HG03175 (cell line): ENCODE data around the gene CLDN1.

ENCODE experiments used
- ATAC-seq: cut with Tn5 transposase; IDR thresholded peaks from one replicate; pipeline ENCODE4 v1.9.1; 2021; ENCODE audit warnings: mild to moderate bottlenecking, moderate library complexity; ENCODE audit not compliant: unreplicated experiment

Gene CLDN1, protein sequence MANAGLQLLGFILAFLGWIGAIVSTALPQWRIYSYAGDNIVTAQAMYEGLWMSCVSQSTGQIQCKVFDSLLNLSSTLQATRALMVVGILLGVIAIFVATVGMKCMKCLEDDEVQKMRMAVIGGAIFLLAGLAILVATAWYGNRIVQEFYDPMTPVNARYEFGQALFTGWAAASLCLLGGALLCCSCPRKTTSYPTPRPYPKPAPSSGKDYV

DNA sequence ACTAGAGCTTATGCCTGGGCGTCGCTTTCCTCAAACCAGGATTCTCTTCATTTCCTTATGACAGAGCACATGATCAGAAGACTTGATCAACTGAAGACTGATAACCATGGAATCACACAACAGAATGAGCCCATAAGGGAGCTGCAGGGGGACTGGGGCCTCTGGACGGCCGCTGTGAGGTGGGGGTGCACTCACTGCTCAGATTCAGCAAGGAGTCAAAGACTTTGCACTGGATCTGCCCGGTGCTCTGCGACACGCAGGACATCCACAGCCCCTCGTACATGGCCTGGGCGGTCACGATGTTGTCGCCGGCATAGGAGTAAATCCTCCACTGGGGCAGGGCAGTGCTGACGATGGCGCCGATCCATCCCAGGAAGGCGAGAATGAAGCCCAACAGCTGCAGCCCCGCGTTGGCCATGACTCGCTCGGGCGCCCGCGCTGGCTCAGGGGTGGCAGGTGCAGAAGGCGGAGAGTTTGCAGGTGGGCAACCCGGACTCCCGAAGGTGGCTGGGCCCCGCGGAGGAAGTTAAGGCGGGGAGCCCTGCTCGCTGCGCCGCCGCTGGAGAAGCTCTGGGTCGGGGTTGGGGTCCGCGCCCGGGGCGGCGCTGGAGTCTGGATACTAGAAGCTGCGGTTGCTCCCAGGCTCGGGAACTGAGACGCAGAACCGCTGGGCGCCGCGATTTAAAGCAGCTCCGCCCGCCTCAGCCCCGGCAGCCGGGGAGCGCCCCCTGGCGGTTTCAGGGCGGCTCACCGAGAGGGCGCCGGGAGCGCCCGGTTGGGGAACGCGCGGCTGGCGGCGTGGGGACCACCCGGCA is at the start of gene CLDN1:
TSS of gene CLDN1 (minus strand) at position 658 of the 815 bp plus-strand sequence. CDS start at position 418, 240 bp downstream.
- peak; percentile 85 for ATAC-seq

DNA sequence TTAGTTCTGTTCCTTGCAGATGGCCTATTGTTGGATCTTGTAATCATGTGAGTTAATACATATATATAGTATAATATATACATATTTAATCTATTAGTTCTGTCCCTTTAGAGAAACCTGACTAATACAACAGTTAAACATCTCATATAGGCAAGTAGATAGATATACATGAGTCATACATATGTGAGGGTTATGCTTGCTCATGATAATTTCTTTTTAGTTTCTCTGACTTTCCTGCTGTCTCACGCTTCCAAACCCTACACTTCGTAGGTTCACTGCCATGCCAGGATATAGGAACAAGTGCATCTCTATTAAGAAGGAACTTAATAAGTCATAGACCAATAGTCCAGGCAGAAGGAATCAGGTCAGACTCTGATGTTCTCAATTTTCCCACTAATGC is 48.9 kb upstream of the CLDN1 start:
- ATAC-seq = no peak

DNA sequence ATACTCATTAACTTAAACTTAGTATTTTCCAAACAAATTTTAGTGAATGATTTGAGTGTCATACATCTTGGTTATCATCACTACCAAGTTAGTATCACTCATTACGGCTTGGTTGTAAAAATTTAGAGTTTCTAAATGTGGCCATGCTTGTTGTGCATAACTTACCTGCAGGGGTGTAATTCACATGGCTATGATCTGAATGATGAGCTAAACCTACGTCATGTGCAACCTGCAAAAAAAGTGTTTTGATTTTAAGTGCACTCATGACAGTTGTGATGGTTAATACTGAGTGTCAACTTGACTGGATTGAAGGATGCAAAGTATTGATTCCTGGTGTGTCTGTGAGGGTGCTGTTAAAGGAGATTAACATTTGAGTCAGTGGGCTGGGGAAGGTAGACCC is 48.1 kb upstream of the CLDN1 start:
- no peak for ATAC-seq

DNA sequence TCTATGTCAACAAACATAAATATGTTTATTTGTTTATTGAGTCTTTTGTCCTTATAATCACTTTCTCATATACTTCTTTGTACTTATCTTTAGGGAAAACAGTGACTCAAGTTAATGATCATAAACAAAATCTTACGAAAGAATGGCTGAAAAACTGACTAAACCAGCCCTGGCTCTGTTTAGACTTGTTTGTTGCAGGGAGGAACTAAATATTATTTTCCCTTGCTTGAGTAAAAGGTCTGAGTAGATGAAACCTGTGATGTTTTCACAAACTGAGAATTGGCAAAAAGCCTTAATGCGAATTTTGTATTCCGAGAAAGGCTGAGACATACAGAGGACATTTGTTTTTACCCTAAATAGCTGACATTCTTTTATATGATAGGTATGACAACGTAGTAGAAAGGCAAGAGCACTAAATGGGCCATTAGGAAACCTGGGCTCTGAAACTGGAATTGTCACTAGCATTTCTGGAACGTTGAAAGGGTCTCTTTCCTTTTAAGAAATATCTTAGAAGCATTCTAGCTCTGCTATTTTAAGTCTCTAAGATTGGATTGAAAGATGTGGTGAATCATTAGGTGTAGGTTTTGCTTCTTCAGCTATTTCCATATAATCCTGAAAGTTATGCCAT is 47.5 kb upstream of the CLDN1 start:
- no peak for ATAC-seq

DNA sequence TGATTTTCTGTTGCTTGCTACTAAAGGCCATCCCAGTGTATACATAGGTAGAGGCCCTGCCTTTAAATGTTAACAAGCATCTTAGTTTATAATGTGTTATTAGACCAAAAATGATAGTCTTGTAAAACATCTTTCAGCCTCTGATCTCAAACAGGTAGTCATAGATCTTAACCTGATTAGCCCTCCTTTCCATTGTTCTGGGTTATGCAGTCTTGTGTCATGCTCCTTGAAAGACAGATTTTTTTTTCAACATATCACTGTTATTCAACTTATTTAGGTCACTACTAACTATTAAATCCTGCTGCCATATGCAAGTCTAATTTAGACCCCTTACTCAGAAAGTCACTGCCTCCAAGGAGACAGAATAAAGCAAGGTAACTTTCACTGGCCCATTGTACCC is 46.6 kb upstream of the CLDN1 start:
- ATAC-seq = no peak

DNA sequence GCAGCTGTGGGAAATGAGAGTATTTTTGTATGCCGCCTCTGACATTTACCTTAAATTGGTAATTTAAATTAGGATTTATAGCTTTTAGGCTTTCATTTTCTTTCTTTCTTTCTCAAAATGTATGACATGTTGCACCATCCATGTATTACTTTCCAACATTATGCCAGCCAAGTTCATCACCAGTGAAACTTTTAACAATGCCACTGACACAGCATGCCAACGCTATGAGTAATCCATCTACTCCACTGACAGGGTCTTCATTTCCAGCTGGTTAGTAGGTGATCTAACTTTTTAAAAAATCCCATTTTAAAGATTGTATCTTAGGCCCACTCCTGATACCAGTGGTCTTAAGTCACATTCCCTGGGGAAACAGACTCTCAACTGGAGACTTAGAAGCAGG is 43.9 kb upstream of the CLDN1 start:
- no peak for ATAC-seq

DNA sequence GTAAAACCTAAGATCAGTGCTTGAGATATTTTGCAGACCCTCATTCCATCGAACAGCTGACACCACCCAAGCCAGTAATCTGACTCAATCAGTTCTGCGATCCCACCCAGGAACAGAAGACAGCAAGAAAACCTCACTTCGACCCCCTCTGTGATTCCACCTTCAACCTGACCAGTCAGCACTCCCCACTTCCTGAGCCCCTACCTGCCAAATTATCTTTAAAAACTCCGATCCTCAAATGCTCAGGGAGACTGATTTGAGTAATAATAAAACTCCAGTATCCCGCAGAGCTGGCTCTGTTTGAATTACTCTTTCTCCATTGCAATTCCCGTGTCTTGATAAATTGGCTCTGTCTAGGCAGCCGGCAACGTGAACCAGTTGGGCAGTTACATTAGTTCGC is 40.0 kb upstream of the CLDN1 start:
- ATAC-seq = no peak

DNA sequence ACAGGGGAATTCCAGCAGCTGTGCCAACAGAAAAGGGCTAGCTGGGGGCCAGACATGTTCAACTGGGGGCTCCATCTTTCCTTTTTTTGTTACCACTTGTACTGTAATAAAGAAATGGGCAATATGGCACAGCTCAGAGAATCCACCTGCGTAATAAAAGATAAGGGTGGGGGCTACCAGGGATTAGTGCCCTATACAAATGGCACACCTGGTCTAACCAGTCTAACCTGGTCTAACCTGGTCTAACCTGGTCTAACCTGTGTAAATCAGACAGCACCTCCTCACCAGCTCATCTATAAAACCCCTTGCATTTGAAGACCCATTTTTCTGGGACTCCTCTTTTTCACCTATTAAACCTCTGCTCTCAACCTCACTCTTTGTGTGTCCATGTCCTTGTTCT is 39.5 kb upstream of the CLDN1 start:
- no peak for ATAC-seq

DNA sequence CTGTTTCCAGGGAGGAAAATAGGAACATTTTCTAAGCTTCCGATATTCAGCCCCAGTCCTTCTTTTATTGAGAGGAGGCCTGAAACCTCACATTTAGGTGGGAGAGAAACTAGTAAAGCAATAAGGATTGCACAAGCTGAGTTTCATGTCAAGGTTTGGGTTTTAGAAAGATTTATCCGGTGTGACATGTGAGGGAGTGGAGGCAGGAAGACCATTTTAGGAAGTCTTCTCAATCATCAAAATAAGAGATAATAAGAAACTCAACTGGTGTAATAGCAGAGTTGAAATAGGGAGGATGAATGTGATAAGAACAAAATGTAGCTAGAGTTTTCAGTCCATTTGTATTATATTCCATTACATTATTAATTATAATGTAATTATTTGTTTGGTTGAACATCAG is 38.0 kb upstream of the CLDN1 start:
- no peak for ATAC-seq

DNA sequence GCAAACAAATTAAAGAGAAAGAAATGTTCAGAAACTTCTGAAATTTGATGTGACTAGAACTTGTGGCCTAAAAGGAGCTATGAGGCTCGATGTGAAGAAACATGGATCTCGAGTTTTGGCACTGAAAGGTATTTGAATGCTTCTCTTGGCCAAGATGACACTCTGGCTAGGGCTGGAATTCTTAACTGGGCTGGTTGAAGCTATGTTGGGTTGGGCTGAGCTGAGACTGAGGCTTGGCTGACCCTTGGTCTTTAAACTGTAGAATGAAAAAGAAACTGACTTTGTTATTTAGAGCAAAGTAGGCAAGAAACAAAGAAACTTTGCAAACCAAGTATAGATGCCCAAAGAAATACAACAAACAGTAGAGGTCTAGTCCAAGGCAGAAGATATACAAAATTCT is 37.6 kb upstream of the CLDN1 start:
- ATAC-seq = no peak

DNA sequence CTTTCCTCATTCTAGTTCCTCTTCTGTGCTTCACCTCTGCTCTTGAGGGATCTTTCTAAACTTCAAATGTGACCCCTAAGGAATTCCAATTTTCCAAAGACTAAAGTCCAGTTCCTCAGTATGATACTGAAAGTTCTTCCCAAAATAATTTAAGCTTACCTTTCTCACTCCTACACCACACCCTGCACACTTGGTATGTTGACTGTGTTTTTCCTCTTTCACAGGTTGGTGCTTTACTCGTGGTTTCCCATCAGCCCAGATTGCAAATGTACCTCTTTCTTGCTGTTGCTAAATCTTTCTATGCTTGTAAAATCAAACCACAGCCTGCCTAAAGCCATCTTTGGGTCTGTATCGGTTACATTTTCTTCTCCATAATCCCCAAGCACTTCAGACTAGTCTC is 35.2 kb upstream of the CLDN1 start:
- ATAC-seq = no peak

DNA sequence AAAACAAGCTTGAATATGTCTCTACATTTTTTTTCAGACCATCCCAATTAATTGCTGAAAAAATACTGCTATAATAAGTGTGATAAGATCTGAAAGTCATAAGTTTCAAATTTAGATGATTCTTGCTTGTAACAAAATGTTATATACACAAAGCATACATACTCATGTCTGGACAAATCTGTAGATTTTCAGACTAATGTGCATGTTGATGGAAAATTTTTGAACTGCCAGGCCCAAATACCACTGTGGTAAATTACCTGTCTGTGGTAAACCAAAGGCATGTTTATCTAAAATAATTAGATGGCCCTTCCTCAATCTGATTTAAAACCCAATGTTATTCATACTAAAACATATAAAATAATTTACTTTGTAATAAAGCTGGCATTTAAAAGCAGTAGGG is 34.0 kb upstream of the CLDN1 start:
- no peak for ATAC-seq

DNA sequence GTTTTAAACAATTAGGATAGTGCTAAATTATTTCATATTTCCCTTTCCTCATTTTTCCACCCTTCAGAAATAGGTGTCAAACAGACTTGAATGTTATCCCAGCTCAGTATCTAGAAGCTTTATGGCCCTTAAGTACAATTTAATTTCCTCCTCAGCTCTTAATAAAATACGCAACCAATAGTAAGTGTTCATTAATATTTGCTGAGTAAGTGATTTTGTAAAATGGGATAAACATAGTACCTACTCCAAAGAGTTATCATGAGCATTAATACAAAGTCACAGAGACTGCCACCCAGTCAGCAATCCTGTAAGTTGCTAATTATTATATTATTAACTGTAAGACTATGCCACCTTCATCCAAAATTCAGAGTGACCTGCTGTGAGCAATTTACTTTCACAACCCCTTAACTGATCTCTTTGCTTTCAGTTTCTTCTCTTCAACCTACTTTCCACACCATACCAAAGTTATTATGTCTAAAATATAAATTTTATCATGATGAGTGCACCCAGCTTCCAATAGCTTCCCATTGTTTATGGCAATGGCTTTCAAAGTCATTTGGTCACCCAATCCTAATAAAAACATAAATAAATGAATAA is 30.7 kb upstream of the CLDN1 start:
- ATAC-seq = no peak

DNA sequence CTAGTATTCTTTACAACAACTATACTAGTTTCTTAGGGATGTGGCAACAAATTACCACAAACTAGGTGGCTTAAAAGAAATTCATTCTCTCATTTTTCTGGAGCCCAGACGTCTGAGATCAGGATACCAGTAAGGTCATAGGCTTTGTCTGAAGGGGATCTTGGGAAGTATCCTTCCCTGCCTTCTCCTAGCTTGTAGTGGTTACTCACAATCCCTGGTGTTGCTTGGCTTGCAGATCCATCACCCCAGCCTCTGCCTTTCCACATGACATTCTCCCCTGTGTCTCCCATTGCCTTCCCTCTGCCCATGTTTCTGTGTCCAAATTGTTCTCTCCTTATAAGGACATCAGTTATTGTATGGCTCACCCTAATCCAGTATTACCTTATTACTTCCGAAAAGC is 24.3 kb upstream of the CLDN1 start:
- ATAC-seq = no peak

DNA sequence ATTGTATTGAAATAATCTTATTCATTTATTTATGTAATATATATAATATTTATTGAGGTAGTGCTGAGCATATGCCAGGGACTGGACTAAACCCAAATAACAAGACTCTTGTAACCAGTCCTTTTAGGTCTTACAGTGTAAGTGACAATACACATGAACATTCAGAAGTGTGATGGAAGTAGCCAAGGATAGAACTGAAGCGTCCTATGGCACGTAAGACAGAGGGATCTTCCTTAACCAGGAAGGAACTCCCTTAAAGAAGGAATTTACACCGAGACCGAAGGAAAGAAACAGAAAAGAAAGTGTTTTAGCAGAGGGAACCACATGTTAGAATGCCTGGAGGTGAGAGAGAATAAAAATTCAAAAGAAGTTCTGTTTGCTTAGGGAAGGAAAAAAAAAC is 23.6 kb upstream of the CLDN1 start:
- ATAC-seq = no peak

DNA sequence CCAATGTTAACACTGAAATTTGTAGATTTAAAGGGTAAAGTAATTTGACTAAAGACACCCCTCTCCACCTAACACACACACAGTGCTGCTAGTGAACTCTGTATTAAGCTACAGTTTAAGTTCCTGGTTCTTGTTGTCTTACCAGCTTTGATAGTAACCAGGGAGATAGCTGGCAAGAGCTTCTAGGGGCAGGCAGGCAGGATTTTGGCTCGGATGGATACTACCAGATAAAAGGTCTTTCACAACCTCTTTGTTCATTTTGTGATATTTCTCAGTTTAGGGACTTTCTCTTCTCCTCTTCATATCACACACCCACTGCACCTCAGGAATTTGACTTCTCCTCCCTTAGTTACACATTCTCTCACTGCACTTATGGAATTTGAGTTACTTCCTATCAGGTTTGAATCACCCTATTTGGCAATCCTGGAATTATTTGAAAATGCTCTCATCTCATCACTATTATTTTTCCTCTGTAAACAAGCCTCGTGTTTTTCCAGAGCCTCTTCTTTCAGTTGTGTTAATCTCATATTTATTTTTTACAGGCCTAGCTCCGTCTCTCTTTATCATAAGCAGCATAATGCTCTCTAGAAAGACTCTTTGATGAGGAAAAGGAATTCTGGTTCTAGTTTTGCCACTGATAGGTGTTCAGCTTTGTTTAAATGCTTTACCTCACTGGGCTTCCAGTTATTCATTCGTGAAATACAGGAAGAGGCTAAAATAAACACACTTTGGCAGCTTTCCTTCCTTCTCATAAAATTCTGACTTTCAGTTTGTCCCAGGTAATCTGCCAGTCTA is 23.0 kb upstream of the CLDN1 start:
- ATAC-seq = no peak

DNA sequence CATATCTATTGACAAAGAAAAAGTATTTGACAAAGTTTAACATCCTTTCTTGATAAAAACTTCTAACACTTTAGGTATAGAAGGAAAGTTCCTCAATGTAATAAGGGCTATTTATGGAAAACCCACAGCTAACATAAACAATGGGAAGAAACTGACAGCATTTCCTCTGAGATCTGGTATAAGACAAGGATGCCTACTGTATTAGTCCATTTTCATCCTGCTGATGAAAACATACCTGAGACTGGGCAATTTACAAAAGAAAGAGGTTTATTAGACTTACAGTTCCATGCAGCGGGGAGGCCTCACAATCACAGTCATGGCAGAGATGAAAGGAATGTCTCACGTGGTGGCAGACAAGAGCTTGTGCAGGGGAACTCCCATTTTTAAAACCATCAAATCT is 17.8 kb upstream of the CLDN1 start:
- no peak for ATAC-seq

DNA sequence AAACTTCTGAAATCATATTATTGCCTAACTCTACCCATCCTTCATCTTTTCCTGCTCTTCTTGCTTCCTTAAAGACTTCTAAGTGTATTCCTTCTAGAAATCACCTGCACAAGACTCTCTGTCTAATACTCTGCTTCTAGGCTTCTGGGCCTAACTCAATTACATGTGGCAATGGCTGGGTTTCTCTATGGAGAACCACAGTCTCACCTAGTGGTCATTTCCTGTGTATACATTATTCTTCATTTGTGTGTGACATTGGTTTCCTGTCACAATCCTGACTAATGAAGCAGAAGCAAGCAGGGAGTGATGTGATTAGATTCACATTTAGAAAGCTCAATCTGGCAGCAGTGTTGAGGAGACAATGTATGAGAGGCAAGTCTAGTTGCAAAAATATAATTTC is 16.9 kb upstream of the CLDN1 start:
- peak; percentile 86 for ATAC-seq

DNA sequence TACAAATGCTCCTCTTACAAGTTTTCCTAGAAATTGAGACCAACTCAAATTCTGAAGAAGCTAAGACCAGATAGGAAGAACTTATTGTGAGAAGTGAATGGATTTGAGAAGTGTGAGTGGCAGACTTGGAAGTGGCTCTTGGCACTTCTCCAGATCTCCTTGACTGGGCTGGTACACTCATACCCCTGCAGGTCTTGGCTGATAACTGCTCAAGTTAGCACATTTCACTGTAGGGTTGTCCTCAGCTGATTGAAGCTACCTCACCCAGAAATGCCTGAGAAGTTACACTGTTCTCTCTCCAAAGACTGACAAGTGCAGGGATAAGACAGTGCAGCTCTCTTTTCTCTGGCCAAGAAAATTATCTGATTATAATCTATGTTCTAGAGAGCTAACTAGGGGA is 16.5 kb upstream of the CLDN1 start:
- ATAC-seq = no peak

DNA sequence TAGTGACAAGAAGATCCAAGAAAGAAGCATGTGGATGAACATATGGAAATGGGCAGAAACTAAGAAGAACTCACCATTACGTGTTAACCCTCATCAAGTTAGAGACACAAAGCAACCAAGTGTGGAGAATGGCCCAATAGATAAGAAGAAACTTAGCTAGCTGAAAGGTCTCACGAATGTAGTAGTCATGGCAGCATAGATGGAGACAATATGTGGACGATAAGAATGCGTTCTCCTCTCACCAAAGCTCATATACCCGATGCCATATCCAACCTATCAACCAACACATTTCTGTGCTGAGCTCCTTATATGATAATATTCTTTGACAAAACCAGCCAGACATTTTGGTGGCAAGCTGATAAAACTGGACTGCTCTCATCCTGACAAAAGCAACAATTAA is 15.1 kb upstream of the CLDN1 start:
- ATAC-seq = no peak
